DMS79 treated with DMSO at 0.1 percent for 48 hours (cell line): Measurements from ENCODE around the gene C6orf89.
"Not testable (repeated sequence)": the region's sequence is repeated elsewhere in the genome, so short reads cannot be mapped to it uniquely, and the experiment has no call there.

Experiments used
- DNase-seq: peaks from one replicate; lab custom pipeline; 2025; lab: John Stamatoyannopoulos, UW

Gene C6orf89

DNA sequence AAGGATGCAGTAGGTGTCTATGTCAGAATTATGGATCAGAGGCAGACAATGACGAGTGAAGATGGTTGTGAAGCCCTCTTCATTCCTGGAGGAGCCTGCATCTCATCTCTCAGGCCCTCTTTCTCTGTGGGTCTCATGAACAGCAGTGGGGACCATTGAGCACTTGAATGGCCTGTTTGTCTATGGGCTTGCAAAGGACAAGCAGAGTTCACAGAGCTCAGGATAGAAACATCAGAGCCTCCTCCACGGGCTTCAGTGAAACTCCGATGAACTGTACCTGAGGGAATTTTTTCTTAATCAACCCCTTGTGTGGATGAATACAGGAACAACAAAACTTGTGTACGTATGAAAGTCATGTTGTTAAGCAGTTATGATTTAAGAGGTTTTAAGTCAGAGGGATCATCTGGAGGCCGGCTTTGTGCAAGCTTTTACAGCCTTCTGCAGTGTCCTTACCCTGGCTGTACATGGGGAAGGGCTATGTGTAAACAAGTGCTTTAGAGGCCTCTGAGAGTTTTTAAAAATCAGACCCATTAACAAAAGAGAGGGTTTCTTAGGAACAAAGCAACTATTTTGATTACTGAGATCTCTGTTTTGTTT lies 39.1 kb downstream of the C6orf89 start:
- no peak for DNase-seq

DNA sequence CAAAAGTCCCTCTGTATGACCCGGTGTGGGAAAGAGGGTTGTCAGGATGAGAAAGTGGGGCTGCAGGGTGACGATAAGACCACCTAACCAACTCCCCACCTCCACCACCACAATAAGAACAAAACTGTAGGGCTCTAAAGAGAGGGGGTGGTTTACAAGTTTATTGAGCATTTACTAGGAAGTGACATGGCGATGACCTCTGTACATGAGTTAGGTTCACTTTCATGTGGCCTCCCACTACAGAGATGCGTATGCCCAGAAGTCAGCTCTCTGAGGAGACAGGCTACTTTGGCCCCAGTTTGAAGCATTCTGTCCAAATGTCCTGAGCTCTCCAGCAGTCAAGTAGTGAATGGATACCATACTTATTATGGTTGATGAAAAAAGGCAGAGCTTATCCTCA lies 40.1 kb downstream of the C6orf89 start:
- DNase-seq, result no peak

DNA sequence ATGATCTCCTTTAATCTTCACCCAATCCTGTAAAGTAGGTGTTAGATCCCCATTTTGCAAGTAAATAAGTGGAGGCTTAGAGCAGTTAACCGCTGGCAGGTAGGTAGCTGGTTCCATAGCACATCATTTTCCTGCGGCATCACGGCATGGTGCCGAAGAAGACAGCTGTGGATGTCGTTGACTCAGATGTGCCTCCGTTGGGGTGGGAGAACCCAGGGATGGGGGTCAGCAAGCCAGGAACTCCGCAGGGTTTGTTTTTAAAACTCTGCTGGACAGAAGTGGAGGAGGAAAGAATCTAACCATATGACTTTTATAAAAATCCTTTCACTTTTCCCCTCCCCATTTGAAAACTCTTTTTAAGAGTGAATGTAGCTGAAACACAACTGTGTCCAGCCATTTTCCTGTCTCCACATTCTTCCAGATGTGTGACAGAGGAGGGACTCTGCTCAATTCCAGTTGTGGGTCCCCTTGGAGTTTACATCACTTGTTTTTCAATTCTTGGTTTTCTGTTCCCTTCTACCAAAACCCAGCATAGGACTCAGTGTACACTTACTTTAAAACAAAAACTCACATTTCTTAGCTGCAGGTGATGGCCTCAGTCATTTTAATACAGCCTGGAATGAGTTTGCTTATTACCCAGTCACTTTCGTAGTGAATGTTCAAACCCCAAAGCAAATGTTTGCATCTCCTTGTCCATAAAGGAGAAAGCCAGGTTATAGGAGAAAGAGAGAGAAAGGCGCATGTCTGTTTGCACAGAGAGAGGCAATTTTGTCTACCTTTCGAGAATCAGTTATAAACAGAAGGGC lies 41.2 kb downstream of the C6orf89 start:
- peak; percentile 87 for DNase-seq

DNA sequence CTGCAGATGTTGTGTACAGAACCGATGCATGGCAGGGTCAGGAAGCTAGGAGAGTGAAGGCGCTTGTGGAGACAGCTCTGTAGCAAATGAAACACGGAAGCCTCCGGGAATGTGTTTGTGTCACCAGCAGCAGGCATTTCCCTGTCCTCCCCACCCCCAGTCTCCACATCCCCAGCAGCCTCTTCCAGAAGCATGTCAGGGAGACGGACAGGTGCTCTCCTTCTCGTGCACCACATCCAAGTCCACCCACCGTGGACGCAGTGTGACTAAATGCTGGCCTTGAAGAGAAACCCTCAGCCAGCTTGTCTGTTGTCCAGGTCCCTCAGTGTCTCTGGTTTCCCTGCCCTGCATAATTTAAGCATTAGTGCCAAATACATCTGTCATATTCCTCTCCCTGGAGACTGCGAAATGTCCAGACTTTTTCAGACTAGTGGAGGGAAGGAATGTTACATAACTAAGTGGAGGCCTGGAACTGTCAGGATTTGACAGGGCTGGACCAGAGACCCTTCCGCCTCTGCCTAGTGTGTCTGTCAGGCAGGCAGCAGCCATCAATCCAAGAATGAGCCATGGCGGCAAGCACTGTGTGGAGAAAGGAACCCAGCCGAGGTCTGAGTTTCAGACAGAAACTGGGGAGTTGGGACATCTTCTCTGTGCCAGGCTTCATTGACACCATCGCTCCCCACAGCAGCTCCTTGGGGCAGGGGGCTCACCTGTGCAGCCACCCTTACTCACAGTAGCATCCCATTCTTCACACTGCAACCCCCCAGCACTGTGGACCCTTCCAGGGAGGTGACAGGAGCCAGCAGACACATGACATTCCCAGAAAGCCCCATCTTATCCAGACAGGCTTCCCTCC lies 42.2 kb downstream of the C6orf89 start:
- DNase-seq, result no peak

DNA sequence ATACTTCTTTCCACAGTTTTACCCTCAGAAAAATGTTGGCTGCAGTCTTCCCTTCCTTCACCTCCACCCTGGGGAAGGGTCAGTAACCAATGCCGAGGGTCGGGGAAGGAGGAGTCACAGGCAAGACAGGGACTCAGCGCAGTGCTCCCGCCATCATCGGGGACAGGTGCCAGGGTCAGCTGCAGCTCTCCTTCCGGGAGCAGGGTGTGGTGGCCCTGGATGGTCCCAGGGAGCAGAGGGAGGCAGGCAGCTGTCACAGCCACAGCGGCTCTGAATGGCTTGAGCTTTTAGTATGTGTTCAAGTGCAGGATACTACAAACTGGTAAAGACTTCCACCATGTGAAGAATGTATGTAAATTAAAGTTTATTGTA lies 42.8 kb downstream of the C6orf89 start:
- no peak for DNase-seq

DNA sequence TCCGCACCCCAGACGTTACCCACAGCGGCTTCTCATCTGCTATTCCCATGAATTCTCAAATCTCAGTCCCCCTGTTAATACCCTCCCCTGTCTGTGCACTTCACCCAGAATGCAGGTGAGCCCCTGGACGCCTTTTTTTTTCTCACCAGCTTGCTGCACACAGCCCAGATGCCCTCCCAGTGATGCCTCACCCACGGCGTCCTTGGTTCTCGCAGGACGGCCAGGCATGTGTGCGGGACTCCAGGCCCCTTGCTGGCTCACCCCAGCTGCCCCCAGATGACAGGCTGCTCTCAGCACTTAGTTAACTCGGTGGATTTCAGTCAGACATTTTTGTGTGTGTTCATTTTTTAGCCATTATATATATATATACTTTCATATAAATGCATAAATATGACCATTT lies 43.4 kb downstream of the C6orf89 start:
- no peak for DNase-seq

DNA sequence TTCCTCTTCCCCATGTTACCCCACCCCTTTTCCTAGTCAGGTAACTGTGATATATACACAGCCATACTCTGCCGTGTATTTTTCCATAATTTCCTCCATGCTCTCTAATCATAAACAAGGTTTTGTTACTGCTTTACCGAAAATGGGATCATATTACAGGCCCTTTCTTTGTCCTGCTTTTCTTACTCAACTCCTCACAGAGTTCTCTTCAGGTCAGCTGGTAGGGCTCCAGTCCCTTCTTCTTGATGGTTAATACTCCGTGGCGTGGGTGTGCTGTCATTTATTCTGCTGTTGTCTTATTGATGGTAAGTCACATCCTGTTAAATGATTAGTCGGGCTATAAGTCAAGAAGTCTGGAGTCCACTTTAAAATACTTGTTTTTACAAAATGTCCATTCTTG lies 43.9 kb downstream of the C6orf89 start:
- peak; percentile 58 for DNase-seq

DNA sequence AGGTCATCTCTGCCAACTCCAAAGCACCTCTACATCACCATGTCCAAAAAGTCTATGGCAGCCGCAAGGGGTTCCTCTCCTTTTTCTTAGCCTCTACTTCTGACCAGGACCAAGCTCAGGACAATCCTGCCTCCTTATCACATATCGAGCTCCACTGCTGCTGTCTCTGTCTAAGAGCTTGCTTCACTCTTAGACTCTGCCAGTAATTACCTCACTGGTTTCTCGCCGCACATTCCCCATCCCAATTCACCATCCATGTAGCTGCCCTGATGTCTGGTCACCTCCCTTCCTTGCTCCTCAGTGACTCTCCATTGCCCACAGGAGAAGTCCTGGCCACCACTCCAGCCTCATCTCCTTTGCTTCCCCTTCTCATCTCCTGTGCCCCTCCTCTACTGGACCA lies 44.7 kb downstream of the C6orf89 start:
- no peak for DNase-seq

DNA sequence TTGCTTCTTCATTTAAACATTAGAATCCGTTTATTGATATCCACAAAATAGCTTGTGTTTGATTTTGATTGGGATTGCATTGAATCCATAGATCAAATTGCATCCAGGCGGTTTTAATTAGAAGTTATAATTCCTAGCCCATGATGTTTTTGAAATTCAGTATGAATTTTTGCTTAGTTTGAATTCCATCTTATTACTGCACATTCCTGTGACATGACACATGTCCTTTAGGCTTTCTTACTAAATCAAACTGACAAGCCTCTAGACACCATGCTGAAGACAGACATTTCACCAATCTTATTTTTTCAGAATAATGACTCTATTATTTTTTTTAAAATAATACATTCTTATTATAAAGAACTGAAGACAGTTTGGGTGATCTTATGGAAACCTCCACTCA lies 47.4 kb downstream of the C6orf89 start:
- no peak for DNase-seq

DNA sequence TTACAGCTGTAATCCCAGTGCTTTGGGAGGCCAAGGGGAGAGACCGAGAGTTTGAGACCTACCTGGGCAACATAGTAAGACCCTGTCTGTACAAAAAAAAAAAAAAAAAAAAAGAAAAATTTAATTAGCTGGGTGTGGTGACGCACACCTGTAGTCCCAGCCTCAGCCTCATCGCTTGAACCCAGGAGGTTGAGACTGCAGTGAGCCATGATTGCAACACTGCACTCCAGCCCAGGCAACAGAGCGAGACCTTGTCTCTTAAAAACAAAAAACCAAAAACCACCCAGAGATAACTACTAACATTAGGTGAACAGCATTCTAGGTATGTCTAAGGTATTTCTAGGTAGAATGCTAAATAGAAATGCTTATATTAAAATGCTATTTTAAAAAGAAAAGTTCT lies 47.8 kb downstream of the C6orf89 start:
- DNase-seq, result no peak

DNA sequence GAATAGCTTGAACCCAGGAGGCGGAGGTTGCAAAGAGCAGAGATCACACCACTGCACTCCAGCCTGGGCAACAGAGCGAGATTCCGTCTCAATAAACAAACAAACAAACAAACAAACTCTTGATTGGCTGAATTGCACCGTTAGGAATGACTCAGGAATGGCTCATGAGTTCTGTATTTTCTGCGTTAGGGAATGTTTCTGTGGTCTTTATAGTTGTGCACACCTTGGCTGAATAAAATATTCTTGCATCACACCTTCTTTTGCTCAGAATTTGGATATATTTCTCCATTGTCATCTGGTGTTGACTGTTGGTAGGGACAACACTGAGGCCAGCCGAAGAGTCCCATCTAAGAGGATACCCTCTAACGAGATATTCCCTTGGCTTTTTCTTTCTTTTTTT lies 49.1 kb downstream of the C6orf89 start:
- DNase-seq, result no peak

DNA sequence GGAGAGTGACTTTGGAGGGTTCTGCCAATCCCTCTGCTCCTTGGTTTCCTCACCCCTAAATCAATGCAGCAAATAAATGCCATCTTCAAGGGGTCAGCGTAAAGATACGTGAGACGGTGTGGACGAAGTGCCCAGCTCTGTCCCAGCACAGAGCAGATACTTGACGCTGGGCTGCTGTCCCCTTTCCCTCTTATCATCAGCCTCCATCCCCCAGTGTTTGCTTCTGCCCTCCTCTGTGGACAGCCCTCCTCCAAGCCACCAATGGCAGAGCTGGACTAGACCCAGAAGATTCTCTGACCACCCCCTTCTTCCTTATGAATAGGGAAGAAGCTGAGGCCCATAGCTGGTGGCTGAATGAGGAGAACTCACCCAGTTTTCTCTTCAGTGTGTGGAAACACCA lies 51.1 kb downstream of the C6orf89 start:
- DNase-seq, result no peak

DNA sequence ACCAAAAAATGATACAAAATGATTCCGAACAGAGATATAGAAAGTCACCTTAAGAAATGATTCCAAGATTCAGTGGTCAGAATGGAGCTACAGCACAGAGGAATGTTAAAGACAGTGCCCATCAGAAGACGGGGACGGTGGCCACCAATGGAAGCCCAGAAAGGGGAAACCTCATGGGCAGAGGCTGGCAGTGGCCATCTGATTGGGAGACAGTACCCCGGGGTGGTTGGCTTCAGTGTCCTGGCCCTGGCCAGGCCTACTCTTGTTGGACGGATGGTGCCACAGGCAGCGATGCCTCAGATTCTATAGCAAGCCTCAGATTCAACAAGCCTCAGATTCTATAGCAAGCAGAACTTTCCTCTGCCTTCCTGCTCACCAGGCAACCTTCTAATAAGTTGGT lies 52.1 kb downstream of the C6orf89 start:
- DNase-seq, result no peak

DNA sequence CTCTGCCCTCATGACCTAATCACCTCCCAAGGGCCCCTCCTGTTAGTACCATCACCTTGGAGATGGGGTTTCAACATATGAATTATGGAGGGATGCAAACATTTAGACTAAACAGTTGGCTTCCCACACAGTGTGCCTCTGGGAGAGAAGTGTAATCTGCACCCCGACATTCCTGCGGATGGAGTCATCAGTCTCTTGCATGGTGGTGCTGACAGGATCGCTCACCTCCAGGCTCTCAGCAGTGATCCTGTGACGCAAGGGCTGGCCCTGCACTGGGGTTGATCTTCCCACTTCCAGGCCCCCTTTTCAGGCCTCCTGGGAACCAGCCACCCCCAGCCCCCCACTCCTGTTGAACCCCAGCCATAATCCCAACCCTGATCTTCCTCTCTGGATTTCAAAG lies 52.8 kb downstream of the C6orf89 start:
- no peak for DNase-seq

DNA sequence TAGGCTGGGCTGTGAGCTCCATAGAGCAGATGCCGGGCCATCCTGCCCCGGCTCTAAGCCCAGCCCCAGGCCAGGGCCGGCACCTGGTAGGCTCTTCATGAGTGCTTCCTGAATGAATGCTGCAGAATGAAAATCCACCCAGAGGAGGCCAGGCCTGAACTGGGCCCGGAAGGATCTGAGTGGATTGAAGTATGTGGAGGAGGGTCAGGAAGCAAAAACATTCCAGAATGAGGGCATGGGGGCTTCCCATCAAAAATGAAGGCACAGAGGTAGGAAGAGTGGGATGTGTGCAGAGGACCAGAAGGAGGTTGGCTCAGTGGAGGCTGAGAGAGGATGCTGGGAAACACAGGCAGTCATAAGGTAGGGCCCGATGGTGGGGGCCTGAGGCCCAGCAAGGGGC lies 53.3 kb downstream of the C6orf89 start:
- DNase-seq, result not testable (repeated sequence)

DNA sequence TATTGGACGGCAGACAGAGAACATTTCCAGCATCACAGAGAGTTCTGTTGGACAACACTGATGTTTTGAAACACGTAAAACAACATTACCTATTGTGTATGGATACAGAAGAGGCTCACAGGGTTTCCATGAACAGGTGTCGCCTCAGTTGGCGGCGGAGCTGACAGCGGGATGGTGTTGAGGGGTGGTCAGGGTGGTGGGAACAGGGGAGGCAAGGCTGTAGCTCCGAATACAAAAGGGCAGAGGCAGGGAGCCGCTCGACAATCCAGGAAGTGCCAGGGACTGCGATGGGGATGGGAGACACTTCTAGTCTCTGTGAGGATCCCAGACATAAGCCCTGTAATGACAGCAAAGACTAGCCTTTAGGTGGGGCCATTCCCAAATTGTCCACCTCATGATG lies 54.3 kb downstream of the C6orf89 start:
- DNase-seq, result no peak

DNA sequence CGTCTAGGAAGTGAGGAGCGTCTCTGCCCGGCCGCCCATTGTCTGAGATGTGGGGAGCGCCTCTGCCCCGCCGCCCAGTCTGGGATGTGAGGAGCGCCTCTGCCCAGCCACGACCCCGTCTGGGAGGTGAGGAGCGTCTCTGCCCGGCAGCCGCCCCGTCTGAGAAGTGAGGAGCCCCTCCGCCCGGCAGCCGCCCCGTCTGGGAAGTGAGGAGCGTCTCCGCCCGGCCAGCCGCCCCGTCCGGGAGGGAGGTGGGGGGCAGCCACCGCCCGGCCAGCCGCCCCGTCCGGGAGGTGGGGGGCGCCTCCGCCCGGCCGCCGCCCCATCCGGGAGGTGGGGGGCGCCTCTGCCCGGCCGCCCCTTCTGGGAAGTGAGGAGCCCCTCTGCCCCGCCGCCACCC lies 55.8 kb downstream of the C6orf89 start:
- DNase-seq, result not testable (repeated sequence)

DNA sequence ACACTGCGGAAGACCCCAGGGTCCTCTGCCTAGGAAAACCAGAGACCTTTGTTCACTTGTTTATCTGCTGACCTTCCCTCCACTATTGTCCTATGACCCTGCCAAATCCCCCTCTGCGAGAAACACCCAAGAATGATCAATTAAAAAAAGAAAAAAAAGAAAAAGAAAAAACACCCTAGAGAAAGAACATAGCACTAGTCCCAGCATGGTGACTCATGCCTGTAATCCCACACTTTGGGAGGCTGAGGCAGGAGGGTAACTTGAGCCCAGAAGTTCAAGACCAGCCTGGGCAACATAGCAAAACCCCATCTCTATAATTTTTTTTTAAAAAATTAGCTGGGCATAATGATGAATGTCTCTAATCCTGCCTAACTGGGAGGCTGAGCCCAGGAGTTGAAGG lies 56.6 kb downstream of the C6orf89 start:
- DNase-seq, result not testable (repeated sequence)

DNA sequence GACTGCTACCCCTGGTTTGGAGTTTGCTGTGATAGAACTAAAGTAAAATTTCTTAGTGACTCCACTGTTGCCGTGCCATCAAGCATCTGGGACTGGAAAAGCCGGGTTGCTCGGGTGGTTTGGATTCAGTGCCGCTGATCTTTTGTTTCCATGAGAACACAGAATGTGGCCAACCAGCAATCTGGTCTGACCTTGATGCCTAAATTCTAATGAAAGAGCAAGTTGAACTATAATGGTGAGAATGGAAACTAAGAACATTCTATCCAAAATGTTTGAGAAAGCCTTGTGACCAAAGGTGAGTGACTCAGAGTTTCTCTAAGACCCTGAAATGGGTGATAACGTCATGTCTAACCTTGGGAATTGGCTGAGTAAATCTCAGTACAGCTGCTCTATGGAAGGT lies 58.9 kb downstream of the C6orf89 start:
- no peak for DNase-seq

DNA sequence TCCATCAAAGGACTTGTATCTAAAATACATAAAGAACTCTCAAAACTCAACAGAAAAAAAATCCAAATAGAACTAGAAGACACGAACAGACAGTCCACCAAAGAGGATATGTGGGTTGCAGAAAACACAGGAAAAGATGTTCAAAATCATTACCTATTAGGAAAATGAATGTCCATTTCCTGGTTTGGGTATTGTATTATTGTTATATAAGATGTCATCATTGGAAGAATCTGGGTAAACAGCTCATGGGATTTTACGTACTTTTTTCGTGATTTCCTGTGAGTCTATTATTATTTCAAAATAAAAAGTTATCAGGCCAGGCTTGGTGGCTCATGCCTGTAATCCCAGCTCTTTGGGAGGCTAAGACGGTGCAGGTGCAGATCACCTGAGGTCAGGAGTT lies 59.5 kb downstream of the C6orf89 start:
- DNase-seq, result no peak

DNA sequence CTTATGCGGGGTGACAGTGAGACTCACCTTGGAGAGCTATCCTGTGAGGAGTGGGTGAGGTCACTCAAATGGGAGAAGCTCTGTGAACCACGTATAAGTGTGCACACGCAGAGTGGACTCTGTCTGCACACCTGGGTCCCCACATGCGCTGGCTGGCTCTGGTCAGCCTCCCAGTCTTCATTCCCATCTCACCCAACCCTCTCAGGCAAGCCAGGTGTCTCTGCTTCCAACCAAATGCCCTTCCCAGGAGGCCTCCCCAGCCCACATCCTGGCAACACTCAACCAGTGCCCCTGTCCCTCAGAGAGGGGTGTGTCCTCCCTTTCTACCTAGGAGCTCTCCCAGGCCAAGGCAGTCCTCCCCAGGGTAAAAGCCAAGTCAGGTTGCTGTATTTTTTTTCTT lies 60.8 kb downstream of the C6orf89 start:
- DNase-seq, result no peak

DNA sequence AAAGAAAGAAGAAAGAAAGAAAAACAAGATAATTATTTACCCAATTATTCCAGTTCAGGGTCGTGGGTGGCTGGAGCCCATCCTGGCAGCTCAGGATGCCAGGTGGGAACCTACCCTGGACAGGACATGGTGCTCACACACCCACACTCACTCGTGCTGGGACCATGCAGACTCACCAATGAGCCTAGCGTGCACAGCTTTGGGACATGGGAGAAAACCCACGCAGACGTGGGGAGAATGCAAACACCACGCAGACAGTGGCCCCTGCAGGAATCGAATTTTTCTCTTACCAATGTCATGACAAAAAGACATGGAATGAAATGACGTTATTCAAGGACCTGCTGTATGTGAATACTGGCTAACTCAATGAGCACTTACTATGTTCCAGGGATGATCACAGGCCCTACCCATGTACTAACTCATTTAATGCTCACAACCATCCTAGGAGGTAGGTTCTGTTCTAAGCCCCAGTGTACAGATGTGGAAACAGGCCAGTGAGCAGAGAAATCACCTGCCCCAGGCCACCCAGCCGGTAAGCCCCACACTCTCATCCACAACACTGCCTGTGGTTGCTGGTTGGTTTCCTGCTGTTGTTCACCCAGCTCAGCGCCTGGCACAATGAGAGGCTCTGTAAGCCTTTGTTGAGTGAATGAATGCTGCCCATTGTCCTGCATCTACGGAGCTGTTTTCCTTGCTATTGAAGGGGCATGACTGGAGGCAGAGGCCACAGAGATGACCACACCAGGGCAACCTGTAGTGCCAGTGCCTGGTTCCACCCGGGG lies 62.0 kb downstream of the C6orf89 start:
- no peak for DNase-seq
